Muscle of back (tissue), 11 donors: ENCODE measurements around the gene MBLAC1. TPM values are rescaled to one million over a fixed set of nuclear protein-coding genes. Genes with fewer than 3 reads are reported as not detected.

Source experiments
- DNase-seq, 3 donors: peaks; one replicate each; pipeline versions ENCODE4 v3.0.0 to v3.0.0-alpha.2; 2013
- polyA plus RNA-seq, 10 donors: library from polyadenylated mRNA; unstranded; fragments of 120-200 nt; gene quantifications; one replicate each; pipeline ENCODE4 v1.2.1, GENCODE V29; 2013; ENCODE audit not compliant: insufficient read length in 10 of 10

The MBLAC1 gene
- polyA plus RNA-seq, 10 donors: 0.44 to 1.5 (median 0.95) TPM

- DNase-seq: no peak
These were observed 43.5 kb downstream of the MBLAC1 start for GRCh38 chr7:100170101-100170897.

GRCh38 chr7:100171087-100171681, 44.4 kb downstream of the MBLAC1 start:
- DNase-seq: no peak

GRCh38 chr7:100171840-100172239, 45.1 kb downstream of the MBLAC1 start:
- no peak for DNase-seq

- DNase-seq: no peak
These were observed 47.2 kb downstream of the MBLAC1 start for GRCh38 chr7:100173806-100174495.

- DNase-seq: no peak
These were observed 47.8 kb downstream of the MBLAC1 start for GRCh38 chr7:100174582-100174981.

- no peak for DNase-seq
These were observed 48.6 kb downstream of the MBLAC1 start for GRCh38 chr7:100175296-100175935.

GRCh38 chr7:100176096-100177044, 49.6 kb downstream of the MBLAC1 start:
- no peak for DNase-seq

GRCh38 chr7:100177045-100178001, 50.6 kb downstream of the MBLAC1 start, which contains the start of the genes GPC2 and STAG3:
GPC2 (minus strand) TSS chr7:100177381; CDS start chr7:100177199, 182 bp downstream.
STAG3 (plus strand) TSS chr7:100177918; CDS start chr7:100180557, 2,639 bp downstream.
- peak; percentile 94 to 97 (median 95) for DNase-seq

Other genes with a start within 250 kb of the MBLAC1 start
- under 1 TPM in 1 of 10 donors, not detected in 9; 0.14 TPM for gene OR2AE1, start 249.9 kb upstream of the MBLAC1 start, polyA plus RNA-seq
- gene TRIM4, start 207.4 kb upstream of the MBLAC1 start, polyA plus RNA-seq: 10 to 100 TPM; 14.6 to 19.5 (median 16.6) TPM
- gene GJC3, start 197.3 kb upstream of the MBLAC1 start, polyA plus RNA-seq: under 1 TPM; 0.18 to 0.63 (median 0.41) TPM
- 1 to 10 TPM in 4 of 10 donors, under 1 TPM in 6; 0.56 to 1.3 (median 0.82) TPM for gene AZGP1, start 150.9 kb upstream of the MBLAC1 start, polyA plus RNA-seq
- 10 to 100 TPM; 18.3 to 34.5 (median 31.2) TPM for gene ZKSCAN1, start 111.4 kb upstream of the MBLAC1 start, polyA plus RNA-seq
- 10 to 100 TPM; 10.3 to 16.7 (median 13.9) TPM for gene ZSCAN21, start 77.2 kb upstream of the MBLAC1 start, polyA plus RNA-seq
- 10 to 100 TPM; 21.1 to 31.0 (median 26.7) TPM for gene ZNF3, start 45.2 kb upstream of the MBLAC1 start, polyA plus RNA-seq
- 100 to 1,000 TPM in 2 of 10 donors, 10 to 100 TPM in 8; 83.6 to 105 (median 86.3) TPM for gene COPS6, start 38.0 kb upstream of the MBLAC1 start, polyA plus RNA-seq
- gene MCM7, start 25.6 kb upstream of the MBLAC1 start, polyA plus RNA-seq: 10 to 100 TPM; 57.2 to 96.4 (median 66.4) TPM
- 10 to 100 TPM; 16.1 to 25.5 (median 19.3) TPM for gene AP4M1, start 25.3 kb upstream of the MBLAC1 start, polyA plus RNA-seq
- 10 to 100 TPM; 30.8 to 40.0 (median 34.1) TPM for gene TAF6, start 7.6 kb upstream of the MBLAC1 start, polyA plus RNA-seq
- gene CNPY4, start 7.3 kb upstream of the MBLAC1 start, polyA plus RNA-seq: 10 to 100 TPM; 28.1 to 53.4 (median 38.3) TPM
- gene LAMTOR4, start 22.0 kb downstream of the MBLAC1 start, polyA plus RNA-seq: 10 to 100 TPM; 48.3 to 81.1 (median 61.8) TPM
- 10 to 100 TPM in 7 of 10 donors, 1 to 10 TPM in 3; 9.6 to 12.9 (median 10.7) TPM for gene TRAPPC14, start 31.8 kb downstream of the MBLAC1 start, polyA plus RNA-seq
- gene GAL3ST4, start 41.6 kb downstream of the MBLAC1 start, polyA plus RNA-seq: 10 to 100 TPM in 8 of 10 donors, 1 to 10 TPM in 2; 8.6 to 14.4 (median 11.0) TPM
- gene GPC2, start 50.4 kb downstream of the MBLAC1 start, polyA plus RNA-seq: 1 to 10 TPM; 4.0 to 8.6 (median 5.9) TPM
- 10 to 100 TPM in 7 of 10 donors, 1 to 10 TPM in 3; 8.4 to 25.7 (median 12.6) TPM for gene STAG3, start 51.0 kb downstream of the MBLAC1 start, polyA plus RNA-seq
- gene PVRIG, start 93.0 kb downstream of the MBLAC1 start, polyA plus RNA-seq: 10 to 100 TPM in 1 of 10 donors, 1 to 10 TPM in 9; 2.6 to 11.6 (median 4.7) TPM
- 1 to 10 TPM; 4.4 to 7.2 (median 5.6) TPM for gene SPDYE3, start 180.7 kb downstream of the MBLAC1 start, polyA plus RNA-seq
- 10 to 100 TPM; 11.6 to 30.5 (median 14.5) TPM for gene PILRB, start 231.2 kb downstream of the MBLAC1 start, polyA plus RNA-seq
- gene PILRA, start 246.5 kb downstream of the MBLAC1 start, polyA plus RNA-seq: 1 to 10 TPM; 1.8 to 6.2 (median 2.7) TPM